ENCODE results near the gene CDR2.

DNA sequence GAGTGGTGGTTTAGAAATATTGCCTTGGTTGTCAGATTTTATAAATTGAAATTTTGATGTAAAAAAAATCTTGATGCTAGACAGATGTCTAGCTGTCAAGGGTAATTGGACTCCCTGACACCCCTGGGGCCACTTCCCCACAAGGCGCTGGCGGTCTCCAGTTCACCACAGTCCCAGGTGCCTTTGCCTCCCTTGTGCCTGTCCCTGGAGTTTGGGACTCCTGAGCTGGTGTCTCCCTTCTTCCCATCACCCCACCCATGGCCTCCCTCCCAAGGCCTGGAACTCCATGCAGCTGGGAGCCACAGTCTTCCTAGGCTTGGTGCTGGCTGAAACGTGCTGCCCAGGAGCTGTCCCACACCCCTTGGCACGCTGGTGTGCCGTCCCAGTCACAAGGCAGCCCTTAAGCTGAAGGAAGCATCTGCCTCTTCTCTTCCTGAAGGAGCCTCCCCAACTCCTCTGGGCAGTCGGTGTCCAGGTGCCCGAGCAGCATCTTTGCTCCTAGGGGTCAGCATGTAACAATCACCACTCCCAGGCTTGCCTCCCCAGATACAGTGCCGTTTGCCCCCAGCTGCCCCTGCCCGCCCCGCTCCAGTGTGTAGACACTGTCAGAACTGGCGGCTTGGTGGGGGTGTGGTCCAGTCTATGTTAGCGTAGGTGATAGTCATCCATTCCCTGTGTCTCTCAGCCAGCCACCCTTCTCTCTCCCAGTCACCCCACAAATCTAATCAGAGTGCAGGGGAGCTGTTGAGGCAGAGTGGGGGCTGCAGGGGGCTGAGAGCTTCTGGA, 51.1 kb downstream of the CDR2 start:
- TF ChIP-seq POLR2AphosphoS5 (IDR thresholded peaks at IDR 0.05; ENCODE audit: borderline replicate concordance, low read depth, low read length) (no peak), EZH2 (IDR thresholded peaks at IDR 0.05) (no peak)

All from SK-N-MC (cell line).